ENCODE data around the gene ATF2. TPM values are rescaled to one million over a fixed set of nuclear protein-coding genes. Genes with fewer than 3 reads are reported as not detected.
A peak's percentile ranks its signal among the peaks of the same experiment; 100 is the strongest.

Gene ATF2
- total and polyA plus RNA-seq, 2 of the 13 experiments (the other 11 are each of a cell fraction or from before 2014, with no cell fraction given): 91.6 to 95.1 TPM

DNA sequence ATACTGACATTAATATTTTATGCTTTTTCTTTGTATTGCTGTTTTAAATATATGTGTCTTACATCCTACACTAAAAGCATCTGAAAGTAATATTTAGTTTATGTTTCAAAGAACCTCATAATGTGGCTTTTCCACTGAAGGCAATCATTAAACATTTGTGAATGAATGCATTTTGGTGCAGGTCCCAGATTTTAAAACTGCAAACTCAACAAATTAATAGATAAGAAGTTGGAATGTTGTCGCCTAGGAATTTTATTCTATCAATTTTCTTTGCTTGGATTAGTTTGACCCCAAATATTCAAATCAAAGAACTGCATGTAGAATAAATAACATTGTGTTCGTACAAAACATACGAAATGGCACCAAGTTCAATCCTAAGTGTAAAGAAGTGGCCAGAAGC lies 44.7 kb downstream of the ATF2 start (continued):
- TF ChIP-seq THAP7 (CRISPR knock-in tag; IDR thresholded peaks at IDR 0.05): no peak
- TF ChIP-seq WIZ (CRISPR knock-in tag; IDR thresholded peaks at IDR 0.05): no peak
- TF ChIP-seq ARHGAP35 (CRISPR knock-in tag; IDR thresholded peaks at IDR 0.05; ENCODE audit: borderline replicate concordance): no peak
- no peak for TF ChIP-seq ATF4 (CRISPR knock-in tag; IDR thresholded peaks at IDR 0.05)

DNA sequence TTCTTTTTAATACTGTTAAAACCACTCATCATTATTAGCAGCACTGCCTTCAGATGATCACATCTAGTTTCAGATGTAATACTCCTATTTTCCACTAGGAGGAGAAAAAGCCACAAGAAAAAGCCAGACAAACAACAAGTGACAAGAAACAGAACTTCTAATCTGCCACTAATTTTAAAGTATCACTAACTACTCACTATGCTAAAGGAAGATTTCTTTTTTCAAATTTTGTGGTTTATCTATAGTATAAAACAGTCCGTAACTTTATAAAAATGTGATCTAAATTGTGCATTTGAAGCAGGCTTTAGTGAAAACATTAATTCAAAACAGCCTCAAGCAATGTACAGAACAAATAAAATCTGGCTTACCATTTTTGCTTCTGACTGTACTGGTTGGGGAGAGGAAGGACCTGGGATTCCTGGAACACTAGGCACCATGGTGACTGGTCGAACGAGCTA lies 56.8 kb downstream of the ATF2 start:
- Histone ChIP-seq H3K27ac (ENCODE audit: extremely low read length, insufficient read depth, low read length) (no peak overlapping the region), H3K9me3 (ENCODE audit: low read length) (no peaks in the 10 kb centered on the region), H3K4me1 (ENCODE audit: insufficient read depth, low read length) (no peaks in the 10 kb centered on the region), H3K36me3 (replicated peaks in 1 of 2; ENCODE audit: control insufficient read depth in 1 of 2, insufficient read depth in 2 of 2, low read length in 2 of 2) (peaks cover 8 to 57% of the 10 kb centered on the region in 2 experiments), H4K20me1 (ENCODE audit: insufficient read depth, low read length) (peaks cover 3% of the 10 kb centered on the region; the same call in 1 of the 2 replicates), H3K4me3 (replicated peaks in 1 of 3; ENCODE audit: insufficient read depth in 1 of 3, low read depth in 2 of 3, low read length in 3 of 3) (no peak overlapping the region), H3K27me3 (ENCODE audit: control insufficient read depth in 1 of 2, insufficient read depth in 2 of 2, low read length in 2 of 2) (no peaks in the 10 kb centered on the region), H3K4me2 (ENCODE audit: low read depth, low read length) (no peak overlapping the region), H3K79me2 (ENCODE audit: insufficient read depth, low read length) (no peaks in the 10 kb centered on the region), H3K9ac (ENCODE audit: insufficient read depth, low read depth, low read length) (no peak overlapping the region), H2AFZ (ENCODE audit: low read length) (no peak overlapping the region)
- ATAC-seq (peak; percentile 76), FAIRE-seq (peak; percentile 15), DNase-seq (ENCODE audit: low spot score) (peak; percentile 61)
- no TSS peak for BruUV-seq (replicated peaks)
- in situ Hi-C loops (cut with HindIII; ENCODE audit: extremely low pct_ligation_motif_present, low pct_unique_long_range_greater_than_20kb): no loop called here
- CTCF ChIA-PET (ENCODE audit: low intra/inter-chr PET ratio, low total read pairs): interaction anchor here (0.8 to 2.4 kb wide), 5 partner anchors 75 to 171 kb away, joined by 3 to 10 read pairs (median 4); no protein-coding TSS in a partner anchor
- intact Hi-C loops (cut with micrococcal nuclease; ENCODE audit: unreplicated experiment): loop anchor here (1.0 to 2.0 kb wide), 3 partner anchors 76 to 171 kb away; no protein-coding TSS in a partner anchor
- 94% methylated on average over 3 of the region's 3 CpGs for WGBS (ENCODE audit: low lambda C conversion rate)
- POLR2A ChIA-PET: no interaction called here
- TF ChIP-seq, protein P1, sequence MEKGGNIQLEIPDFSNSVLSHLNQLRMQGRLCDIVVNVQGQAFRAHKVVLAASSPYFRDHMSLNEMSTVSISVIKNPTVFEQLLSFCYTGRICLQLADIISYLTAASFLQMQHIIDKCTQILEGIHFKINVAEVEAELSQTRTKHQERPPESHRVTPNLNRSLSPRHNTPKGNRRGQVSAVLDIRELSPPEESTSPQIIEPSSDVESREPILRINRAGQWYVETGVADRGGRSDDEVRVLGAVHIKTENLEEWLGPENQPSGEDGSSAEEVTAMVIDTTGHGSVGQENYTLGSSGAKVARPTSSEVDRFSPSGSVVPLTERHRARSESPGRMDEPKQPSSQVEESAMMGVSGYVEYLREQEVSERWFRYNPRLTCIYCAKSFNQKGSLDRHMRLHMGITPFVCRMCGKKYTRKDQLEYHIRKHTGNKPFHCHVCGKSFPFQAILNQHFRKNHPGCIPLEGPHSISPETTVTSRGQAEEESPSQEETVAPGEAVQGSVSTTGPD (CRISPR knock-in tag; IDR thresholded peaks at IDR 0.05): no peak
- TF ChIP-seq ZNF580 (CRISPR knock-in tag; IDR thresholded peaks at IDR 0.05; ENCODE audit: borderline replicate concordance, low read depth) (no peak), AKAP8 (CRISPR knock-in tag; IDR thresholded peaks at IDR 0.05) (no peak), RAD21 (CRISPR knock-in tag; IDR thresholded peaks at IDR 0.05) (peak; percentile 26; the same call in 1 of the 2 replicates), SMC3 (IDR thresholded peaks at IDR 0.05; ENCODE audit: low read length) (peak; percentile 41; the same call in 1 of the 2 replicates), STAG1 (CRISPR knock-in tag; IDR thresholded peaks at IDR 0.05) (peak; percentile 67), GABPB1 (CRISPR knock-in tag; IDR thresholded peaks at IDR 0.05) (no peak), ZNF331 (CRISPR knock-in tag; IDR thresholded peaks at IDR 0.05) (no peak), ZNF20 (CRISPR knock-in tag; IDR thresholded peaks at IDR 0.05) (no peak), BRCA1 (CRISPR knock-in tag; IDR thresholded peaks at IDR 0.05) (no peak)
- TF ChIP-seq, protein P2, sequence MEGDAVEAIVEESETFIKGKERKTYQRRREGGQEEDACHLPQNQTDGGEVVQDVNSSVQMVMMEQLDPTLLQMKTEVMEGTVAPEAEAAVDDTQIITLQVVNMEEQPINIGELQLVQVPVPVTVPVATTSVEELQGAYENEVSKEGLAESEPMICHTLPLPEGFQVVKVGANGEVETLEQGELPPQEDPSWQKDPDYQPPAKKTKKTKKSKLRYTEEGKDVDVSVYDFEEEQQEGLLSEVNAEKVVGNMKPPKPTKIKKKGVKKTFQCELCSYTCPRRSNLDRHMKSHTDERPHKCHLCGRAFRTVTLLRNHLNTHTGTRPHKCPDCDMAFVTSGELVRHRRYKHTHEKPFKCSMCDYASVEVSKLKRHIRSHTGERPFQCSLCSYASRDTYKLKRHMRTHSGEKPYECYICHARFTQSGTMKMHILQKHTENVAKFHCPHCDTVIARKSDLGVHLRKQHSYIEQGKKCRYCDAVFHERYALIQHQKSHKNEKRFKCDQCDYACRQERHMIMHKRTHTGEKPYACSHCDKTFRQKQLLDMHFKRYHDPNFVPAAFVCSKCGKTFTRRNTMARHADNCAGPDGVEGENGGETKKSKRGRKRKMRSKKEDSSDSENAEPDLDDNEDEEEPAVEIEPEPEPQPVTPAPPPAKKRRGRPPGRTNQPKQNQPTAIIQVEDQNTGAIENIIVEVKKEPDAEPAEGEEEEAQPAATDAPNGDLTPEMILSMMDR (CRISPR knock-in tag; IDR thresholded peaks at IDR 0.05): peak; percentile 62
- TF ChIP-seq, protein P3, sequence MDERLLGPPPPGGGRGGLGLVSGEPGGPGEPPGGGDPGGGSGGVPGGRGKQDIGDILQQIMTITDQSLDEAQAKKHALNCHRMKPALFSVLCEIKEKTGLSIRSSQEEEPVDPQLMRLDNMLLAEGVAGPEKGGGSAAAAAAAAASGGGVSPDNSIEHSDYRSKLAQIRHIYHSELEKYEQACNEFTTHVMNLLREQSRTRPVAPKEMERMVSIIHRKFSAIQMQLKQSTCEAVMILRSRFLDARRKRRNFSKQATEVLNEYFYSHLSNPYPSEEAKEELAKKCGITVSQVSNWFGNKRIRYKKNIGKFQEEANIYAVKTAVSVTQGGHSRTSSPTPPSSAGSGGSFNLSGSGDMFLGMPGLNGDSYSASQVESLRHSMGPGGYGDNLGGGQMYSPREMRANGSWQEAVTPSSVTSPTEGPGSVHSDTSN (CRISPR knock-in tag; IDR thresholded peaks at IDR 0.05): no peak

All from HepG2 (cell line).